CD4-positive, alpha-beta T cell treated with Interleukin-4 for 4 hours (primary cell): ENCODE data around the gene LSM2.
"Not testable (repeated sequence)": the region's sequence is repeated elsewhere in the genome, so short reads cannot be mapped to it uniquely, and the experiment has no call there.

Experiments used
- DNase-seq: peaks from one replicate; pipeline ENCODE4 v3.0.0-alpha.2; 2020

Gene LSM2

GRCh38 chr6:31806470-31807272 lies at the start of gene LSM2:
Gene LSM2, minus strand, starts transcription at chr6:31806966. Its CDS starts 209 bp downstream, at chr6:31806757.
- DNase-seq: peak; percentile 96

DNA sequence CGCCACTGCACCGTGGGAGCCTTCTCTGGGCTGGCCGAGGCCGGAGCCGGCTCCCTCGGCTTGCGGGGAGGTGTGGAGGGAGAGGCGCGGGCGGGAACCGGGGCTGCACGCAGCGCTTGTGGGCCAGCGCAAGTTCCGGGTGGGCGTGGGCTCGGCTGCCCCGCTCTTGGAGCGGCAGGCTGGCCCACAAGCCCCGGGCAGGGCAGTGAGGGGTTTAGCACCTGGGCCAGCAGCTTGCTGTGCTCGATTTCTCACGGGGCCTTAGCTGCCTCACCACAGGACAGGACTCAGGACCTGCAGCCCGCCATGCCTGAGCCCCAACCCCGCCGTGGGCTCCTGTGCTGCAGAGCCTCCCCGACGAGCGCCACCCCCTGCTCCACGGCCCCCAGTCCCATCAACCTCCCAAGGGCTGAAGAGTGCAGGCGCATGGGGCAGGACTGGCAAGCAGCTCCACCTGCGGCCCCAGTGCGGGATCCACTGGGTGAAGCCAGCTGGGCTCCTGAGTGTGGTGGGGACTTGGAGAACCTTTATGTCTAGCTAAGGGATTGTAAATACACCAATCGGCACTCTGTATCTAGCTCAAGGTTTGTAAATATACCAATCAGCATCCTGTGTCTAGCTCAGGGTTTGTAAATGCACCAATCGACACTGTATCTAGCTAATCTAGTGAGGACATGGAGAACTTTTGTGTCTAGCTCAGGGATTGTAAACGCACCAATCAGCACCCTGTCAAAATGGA lies 45.4 kb upstream of the LSM2 start:
- DNase-seq: not testable (repeated sequence)

DNA sequence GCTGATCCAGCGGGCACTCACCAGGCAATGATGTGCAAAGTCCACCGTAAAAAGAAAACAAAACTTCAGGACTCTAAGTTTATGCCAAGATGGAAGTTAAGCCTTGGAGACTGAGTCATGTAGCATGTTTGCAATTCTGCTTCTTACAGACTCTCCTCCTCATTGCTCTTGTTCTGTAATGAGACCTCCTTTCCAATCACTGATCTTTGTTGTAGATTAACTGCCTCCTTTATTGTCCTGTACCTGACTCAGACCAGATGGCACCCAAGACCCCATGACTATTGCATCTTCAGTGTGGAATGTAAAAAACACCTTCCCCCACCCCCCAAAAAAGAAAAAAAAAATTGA lies 44.7 kb upstream of the LSM2 start:
- DNase-seq: no peak

DNA sequence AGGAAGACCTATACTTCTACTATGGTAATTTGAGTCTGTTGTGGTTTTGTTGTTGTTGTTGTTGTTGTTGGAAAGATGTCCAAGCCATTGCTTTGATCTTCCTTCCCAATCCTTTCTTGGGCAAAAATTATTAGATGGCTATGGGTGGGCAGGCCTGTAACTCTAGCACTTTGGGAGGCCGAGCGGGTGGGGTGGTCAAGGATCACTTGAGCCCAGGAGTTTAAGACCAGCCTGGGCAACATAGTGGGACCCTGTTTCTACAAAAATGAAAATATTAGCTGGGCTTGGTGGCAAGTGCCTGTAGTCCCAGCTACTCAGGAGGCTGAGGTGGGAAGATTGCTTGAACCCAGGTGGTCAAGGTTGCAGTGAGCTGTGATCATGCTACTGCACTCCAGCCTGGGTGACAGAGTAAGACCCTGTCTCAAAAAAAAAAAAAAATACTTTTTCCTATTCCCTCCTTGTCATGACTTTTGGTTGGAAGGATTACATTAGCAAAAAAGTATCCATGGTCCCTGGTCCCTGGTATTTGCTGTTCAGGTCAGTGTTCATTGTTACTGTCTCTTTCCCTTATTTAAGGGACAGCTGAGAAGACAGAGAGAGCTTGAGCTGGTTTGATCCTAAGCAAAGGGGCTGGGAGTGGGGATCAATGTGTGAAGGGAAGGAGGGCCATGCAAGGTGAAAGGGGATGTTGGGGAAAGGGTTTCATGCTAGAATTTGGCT lies 44.2 kb upstream of the LSM2 start:
- no peak for DNase-seq

GRCh38 chr6:31847276-31847978 lies 40.7 kb upstream of the LSM2 start:
- no peak for DNase-seq

GRCh38 chr6:31844507-31844906 lies 37.7 kb upstream of the LSM2 start:
- DNase-seq: no peak

GRCh38 chr6:31842053-31842452 lies 35.3 kb upstream of the LSM2 start:
- DNase-seq: no peak

DNA sequence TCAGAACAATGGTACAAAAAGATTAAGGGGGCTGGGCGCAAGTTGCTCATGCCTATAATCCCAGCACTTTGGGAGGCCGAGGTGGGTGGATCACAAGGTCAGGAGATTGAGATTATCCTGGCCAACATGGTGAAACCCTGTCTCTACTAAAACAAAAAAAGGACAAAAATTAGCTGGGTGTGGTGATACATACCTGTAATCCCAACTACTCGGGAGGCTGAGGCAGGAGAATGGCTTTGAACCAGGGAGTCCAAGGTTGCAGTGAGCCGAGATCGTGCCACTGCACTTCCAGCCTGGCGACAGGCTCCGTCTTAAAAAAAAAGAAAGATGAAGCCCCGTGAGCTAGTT lies 33.0 kb upstream of the LSM2 start:
- not testable (repeated sequence) for DNase-seq

DNA sequence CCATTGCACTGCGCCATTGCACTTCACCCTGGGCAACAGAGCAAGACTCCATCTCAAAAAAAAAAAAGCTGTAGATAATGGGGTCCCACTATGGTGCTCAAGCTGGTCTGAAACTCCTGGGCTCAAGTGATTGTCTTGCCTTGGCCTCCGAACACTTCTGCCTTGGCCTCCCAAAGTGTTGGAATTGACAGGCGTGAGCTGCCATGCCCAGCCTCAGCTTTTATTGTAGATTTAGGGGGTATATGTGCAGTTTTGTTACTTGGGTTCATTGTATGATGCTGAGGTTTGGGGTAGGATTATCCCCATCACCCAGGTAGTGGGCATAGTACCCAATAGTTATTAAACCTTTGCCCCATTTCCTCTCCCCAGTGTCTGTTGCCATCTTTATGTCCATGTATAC lies 32.2 kb upstream of the LSM2 start:
- DNase-seq: no peak

GRCh38 chr6:31838114-31838553 lies 31.4 kb upstream of the LSM2 start:
- DNase-seq: not testable (repeated sequence)

- DNase-seq: no peak
Measured at GRCh38 chr6:31837369-31838113, 30.8 kb upstream of the LSM2 start.

- no peak for DNase-seq
Measured at GRCh38 chr6:31836474-31837368, 30.0 kb upstream of the LSM2 start.

DNA sequence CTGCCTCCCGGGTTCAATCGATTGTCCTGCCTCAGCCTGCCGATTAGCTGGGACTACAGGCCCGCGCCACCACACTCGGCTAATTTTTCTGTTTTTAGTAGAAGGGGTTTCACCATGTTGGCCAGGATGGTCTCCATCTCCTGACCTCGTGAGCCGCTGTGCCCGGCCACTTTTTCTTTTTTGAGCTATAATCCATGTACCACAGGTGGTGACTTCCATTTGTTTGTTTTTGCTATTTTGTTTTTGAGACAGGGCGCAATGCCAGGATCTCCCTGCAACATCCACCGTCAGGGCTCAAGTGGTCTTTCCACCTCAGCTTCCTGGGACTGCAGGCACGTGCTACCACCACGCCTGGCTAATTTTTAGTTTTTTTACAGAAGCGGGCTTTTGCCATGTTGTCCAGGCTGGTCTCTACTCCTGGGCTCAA lies 29.3 kb upstream of the LSM2 start:
- no peak for DNase-seq

- DNase-seq: peak; percentile 78
Measured at GRCh38 chr6:31834367-31835250, 27.8 kb upstream of the LSM2 start.

DNA sequence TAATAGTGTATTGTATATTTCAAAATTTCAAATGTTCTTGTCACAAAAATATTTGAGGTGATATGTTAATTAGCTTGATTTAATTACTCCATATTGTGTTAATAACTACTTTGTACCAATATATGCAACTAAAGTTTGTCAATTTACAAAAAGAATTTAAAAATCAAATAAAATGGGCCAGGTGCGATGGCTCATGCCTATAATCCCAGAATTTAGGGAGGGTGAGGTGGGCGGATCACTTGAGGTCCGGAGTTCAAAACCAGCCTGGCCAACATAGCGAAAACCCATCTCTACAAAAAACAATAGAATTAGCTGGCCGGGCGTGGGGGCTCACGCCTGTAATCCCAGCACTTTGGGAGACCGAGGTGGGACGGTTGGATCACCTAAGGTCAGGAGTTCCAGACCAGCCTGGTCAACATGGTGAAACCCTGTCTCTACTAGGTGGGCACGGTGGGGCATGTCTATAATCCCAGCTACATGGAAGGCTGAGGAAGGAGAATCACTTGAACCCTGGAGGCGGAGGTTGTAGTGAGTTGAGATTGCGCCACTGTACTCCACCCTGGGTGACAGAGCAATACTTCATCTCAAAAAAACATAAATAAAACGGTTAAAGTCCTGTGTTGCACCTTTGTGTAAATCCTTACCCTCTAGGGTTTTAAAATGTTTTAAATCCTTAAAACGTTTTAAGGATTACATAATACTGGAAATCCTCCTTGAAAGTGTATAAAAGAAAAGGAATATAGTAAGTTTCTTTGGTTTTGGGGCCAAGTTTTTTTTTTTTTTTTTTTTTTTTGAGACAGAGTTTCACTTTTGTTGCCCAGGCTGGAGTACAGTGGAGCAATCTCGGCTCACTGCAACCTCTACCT lies 24.8 kb upstream of the LSM2 start:
- no peak for DNase-seq

GRCh38 chr6:31830886-31831335 lies 24.1 kb upstream of the LSM2 start:
- no peak for DNase-seq

DNA sequence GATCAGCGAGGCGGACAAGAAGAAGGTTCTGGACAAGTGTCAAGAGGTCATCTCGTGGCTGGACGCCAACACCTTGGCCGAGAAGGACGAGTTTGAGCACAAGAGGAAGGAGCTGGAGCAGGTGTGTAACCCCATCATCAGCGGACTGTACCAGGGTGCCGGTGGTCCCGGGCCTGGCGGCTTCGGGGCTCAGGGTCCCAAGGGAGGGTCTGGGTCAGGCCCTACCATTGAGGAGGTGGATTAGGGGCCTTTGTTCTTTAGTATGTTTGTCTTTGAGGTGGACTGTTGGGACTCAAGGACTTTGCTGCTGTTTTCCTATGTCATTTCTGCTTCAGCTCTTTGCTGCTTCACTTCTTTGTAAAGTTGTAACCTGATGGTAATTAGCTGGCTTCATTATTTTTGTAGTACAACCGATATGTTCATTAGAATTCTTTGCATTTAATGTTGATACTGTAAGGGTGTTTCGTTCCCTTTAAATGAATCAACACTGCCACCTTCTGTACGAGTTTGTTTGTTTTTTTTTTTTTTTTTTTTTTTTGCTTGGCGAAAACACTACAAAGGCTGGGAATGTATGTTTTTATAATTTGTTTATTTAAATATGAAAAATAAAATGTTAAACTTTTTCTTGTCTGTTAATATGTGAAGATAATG lies 23.0 kb upstream of the LSM2 start:
- peak; percentile 53 for DNase-seq

DNA sequence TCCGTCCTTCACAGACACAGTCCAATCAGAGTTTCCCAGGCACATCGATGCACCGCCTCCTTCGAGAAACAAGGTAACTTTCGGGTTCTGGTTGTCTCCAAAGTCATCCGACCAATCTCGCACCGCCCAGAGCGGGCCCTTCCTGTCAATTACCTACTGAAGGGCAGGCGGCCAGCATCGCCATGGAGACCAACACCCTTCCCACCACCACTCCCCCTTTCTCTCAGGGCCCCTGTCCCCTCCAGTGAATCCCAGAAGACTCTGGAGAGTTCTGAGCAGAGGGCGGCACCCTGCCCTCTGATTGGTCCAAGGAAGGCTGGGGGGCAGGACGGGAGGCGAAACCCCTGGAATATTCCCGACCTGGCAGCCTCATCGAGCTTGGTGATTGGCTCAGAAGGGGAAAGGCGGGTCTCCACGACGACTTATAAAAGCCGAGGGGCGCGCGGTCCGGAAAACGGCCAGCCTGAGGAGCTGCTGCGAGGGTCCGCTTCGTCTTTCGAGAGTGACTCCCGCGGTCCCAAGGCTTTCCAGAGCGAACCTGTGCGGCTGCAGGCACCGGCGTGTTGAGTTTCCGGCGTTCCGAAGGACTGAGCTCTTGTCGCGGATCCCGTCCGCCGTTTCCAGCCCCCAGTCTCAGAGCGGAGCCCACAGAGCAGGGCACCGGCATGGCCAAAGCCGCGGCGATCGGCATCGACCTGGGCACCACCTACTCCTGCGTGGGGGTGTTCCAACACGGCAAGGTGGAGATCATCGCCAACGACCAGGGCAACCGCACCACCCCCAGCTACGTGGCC lies 20.7 kb upstream of the LSM2 start, which contains the start of gene HSPA1B:
Gene HSPA1B, plus strand, starts transcription at position 453 of the 794 bp plus-strand sequence. Its CDS starts 213 bp downstream, at position 666.
- DNase-seq: peak; percentile 94
